GM21526 (cell line): ENCODE data around the gene LARP6.

Source experiments
- ATAC-seq: cut with Tn5 transposase; IDR thresholded peaks from one replicate; pipeline ENCODE4 v1.9.1; 2021; ENCODE audit warnings: moderate library complexity; ENCODE audit not compliant: unreplicated experiment, low FRiP score

The LARP6 gene

GRCh38 chr15:70796516-70797310, 57.2 kb downstream of the LARP6 start:
- ATAC-seq = no peak

GRCh38 chr15:70795311-70795665, 58.7 kb downstream of the LARP6 start:
- ATAC-seq = no peak

GRCh38 chr15:70794596-70795310, 59.2 kb downstream of the LARP6 start:
- ATAC-seq = no peak

GRCh38 chr15:70793694-70794093, 60.3 kb downstream of the LARP6 start:
- no peak for ATAC-seq

- ATAC-seq = no peak
These were observed 61.8 kb downstream of the LARP6 start for GRCh38 chr15:70792171-70792573.

GRCh38 chr15:70791259-70791658, 62.7 kb downstream of the LARP6 start:
- no peak for ATAC-seq

GRCh38 chr15:70789213-70789612, 64.7 kb downstream of the LARP6 start:
- ATAC-seq = no peak

GRCh38 chr15:70788114-70789049, 65.6 kb downstream of the LARP6 start:
- no peak for ATAC-seq

GRCh38 chr15:70786996-70787395, 67.0 kb downstream of the LARP6 start:
- ATAC-seq = no peak

- ATAC-seq = no peak
These were observed 70.3 kb downstream of the LARP6 start for GRCh38 chr15:70783610-70784022.

- no peak for ATAC-seq
These were observed 70.9 kb downstream of the LARP6 start for GRCh38 chr15:70783041-70783440.

GRCh38 chr15:70781236-70781635, 72.7 kb downstream of the LARP6 start:
- ATAC-seq = no peak
